Hypothalamus (tissue), 51 donors: Measurements from ENCODE around the gene EXOC4.

Source experiments
- DNase-seq, 51 donors: peaks; one replicate each; lab custom pipeline; 2025; lab: John Stamatoyannopoulos, UW

EXOC4 gene

GRCh38 chr7:133561396-133561795 is 308.5 kb downstream of the EXOC4 start:
- DNase-seq: no peak

GRCh38 chr7:133562621-133563020 is 309.7 kb downstream of the EXOC4 start:
- no peak for DNase-seq

GRCh38 chr7:133563251-133563650 is 310.4 kb downstream of the EXOC4 start:
- no peak for DNase-seq

GRCh38 chr7:133564484-133564883 is 311.6 kb downstream of the EXOC4 start:
- no peak for DNase-seq

GRCh38 chr7:133568544-133568943 is 315.7 kb downstream of the EXOC4 start:
- DNase-seq: no peak

GRCh38 chr7:133570321-133570720 is 317.4 kb downstream of the EXOC4 start:
- no peak for DNase-seq

- DNase-seq: no peak
Measured at GRCh38 chr7:133571076-133571475, 318.2 kb downstream of the EXOC4 start.

- no peak for DNase-seq
Measured at GRCh38 chr7:133572087-133572486, 319.2 kb downstream of the EXOC4 start.

- DNase-seq: no peak
Measured at GRCh38 chr7:133572843-133573242, 320.0 kb downstream of the EXOC4 start.

GRCh38 chr7:133573554-133574265 is 320.8 kb downstream of the EXOC4 start:
- no peak for DNase-seq

GRCh38 chr7:133575726-133576440 is 323.0 kb downstream of the EXOC4 start:
- no peak for DNase-seq

GRCh38 chr7:133576612-133577168 is 323.8 kb downstream of the EXOC4 start:
- DNase-seq: no peak

GRCh38 chr7:133582766-133583523 is 330.1 kb downstream of the EXOC4 start:
- DNase-seq: no peak

- no peak for DNase-seq
Measured at GRCh38 chr7:133583545-133584171, 330.8 kb downstream of the EXOC4 start.

- no peak for DNase-seq
Measured at GRCh38 chr7:133584956-133585668, 332.2 kb downstream of the EXOC4 start.

- DNase-seq: no peak
Measured at GRCh38 chr7:133586253-133586652, 333.4 kb downstream of the EXOC4 start.

- no peak for DNase-seq
Measured at GRCh38 chr7:133587903-133588302, 335.0 kb downstream of the EXOC4 start.

GRCh38 chr7:133590795-133591194 is 337.9 kb downstream of the EXOC4 start:
- no peak for DNase-seq

- no peak for DNase-seq
Measured at GRCh38 chr7:133591704-133592340, 338.9 kb downstream of the EXOC4 start.

GRCh38 chr7:133593561-133593960 is 340.7 kb downstream of the EXOC4 start:
- DNase-seq: no peak
